NCI-H1105 (cell line): ENCODE results near the gene DNAH8.

Source experiments
- DNase-seq: peaks from one replicate; lab custom pipeline; 2025; lab: John Stamatoyannopoulos, UW

DNAH8 gene, protein sequence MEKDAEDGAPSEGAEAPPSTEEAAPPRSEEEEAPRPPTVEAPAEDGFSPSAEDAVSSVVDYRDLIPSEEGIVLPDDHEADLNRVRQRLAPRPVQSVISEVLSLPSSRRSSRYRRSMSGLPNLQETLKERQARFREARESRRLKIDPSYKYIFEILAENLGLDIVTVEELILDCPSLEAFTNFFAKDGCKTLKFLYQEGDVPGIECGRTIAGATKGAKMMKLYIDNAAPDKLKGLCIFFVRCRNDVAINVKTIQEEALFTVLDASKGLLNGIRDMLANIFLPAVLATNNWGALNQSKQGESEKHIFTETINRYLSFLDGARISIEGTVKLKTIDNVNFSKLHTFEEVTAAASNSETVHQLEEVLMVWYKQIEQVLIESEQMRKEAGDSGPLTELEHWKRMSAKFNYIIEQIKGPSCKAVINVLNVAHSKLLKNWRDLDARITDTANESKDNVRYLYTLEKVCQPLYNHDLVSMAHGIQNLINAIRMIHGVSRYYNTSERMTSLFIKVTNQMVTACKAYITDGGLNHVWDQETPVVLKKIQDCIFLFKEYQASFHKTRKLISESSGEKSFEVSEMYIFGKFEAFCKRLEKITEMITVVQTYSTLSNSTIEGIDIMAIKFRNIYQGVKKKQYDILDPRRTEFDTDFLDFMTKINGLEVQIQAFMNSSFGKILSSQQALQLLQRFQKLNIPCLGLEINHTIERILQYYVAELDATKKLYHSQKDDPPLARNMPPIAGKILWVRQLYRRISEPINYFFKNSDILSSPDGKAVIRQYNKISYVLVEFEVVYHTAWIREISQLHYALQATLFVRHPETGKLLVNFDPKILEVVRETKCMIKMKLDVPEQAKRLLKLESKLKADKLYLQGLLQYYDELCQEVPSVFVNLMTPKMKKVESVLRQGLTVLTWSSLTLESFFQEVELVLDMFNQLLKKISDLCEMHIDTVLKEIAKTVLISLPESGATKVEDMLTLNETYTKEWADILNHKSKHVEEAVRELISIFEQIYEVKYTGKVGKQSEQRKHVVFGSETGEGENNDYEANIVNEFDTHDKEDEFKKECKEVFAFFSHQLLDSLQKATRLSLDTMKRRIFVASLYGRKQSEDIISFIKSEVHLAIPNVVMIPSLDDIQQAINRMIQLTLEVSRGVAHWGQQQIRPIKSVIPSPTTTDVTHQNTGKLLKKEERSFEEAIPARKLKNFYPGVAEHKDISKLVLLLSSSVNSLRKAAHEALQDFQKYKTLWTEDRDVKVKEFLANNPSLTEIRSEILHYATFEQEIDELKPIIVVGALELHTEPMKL (N-terminal part only)

DNA sequence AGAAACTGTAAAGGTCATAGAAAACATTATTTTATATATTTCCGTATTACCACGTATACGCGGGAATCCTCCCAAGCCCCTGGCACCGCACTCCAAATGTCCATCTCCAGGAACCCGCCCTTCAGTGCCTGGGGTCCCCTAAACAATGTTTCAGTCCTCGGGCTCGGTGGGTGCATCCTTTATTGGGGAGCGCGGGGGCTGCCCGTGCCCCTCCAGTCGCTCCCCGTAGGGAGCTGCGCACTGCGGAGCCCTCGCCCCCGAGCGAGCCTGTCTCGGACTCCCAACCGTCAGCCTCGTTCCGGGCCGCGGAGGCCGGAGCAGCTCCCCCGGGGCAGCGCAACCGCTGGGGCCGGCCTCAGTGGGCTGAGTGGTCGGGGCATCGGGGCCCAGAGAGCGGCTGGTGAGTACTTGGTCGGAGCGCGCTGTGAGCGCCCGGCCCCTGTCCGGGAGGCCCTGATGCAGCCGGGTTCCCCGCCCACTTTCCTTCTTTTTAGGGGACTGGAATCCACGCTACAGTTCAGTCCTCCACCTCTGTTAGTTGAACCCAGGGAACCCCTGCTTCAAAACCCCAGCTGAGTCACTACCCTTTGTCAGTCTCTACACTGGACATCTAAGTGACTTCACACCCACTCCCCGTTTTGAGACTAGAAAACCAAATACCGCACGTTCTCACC lies at the start of gene DNAH8:
TSS of gene DNAH8 (plus strand) at position 296 of the 674 bp plus-strand sequence. CDS start 7,499 bp downstream, outside the sequence.
- DNase-seq, result no peak

DNA sequence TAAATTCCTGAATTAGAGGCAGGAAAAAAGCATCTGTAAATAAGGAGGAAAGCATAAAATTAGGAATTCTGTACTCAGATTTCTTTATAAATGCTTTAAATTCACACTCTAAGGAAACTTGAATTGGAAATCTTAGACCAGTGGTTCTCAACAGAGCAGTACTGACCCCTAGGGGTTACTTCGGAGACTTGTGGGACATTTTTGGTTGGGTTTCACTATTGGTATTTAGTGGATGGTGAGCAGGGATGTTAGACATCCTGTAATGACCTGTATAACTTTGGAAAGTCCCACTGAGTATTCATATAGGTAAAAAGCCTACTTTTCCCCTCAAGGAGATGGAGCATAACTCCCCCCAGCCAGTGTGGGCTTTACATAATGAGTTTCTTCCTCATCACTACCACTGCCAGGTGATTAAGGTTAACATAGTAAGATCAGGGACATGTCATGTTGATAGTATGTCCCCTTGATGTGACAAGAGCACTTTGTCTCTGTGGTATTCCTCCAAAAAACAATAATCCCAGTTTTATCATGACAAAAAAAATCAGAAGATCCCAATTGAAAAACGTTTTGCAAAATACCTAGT lies 43.1 kb upstream of the DNAH8 start:
- peak; percentile 9 for DNase-seq

DNA sequence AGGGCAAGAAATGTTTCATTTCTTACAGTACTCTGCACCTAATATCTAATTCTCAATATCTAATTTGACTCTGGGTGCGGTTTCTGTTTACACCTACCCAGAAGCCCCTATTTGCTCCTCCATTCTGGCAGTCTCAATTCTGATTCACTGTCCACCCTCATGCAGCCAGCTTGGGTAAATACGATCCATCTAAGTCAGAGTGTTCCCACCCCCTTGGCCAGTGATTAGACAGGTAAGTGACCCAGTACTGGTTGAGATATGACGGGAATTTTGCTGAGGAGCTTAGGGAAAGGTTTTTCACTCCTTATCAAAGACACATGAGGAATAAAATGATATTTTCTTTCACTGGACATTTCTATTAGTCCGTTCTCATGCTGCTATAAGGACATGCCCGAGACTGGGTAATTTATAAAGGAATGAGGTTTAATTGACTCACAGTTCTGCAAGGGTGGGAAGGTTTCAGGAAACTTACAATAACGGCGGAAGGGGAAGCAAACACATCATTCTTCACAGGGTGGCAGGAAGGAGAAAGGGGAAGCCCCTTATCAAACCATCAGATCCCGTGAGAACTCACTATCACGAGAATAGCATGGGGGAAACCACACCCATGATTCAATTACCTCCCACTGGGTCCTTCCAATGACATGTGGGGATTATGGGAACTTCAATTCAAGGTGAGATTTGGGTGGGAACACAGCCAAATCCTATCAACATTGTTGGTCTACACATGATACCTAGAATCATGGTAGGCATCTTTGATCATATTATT lies 41.5 kb upstream of the DNAH8 start:
- no peak for DNase-seq

DNA sequence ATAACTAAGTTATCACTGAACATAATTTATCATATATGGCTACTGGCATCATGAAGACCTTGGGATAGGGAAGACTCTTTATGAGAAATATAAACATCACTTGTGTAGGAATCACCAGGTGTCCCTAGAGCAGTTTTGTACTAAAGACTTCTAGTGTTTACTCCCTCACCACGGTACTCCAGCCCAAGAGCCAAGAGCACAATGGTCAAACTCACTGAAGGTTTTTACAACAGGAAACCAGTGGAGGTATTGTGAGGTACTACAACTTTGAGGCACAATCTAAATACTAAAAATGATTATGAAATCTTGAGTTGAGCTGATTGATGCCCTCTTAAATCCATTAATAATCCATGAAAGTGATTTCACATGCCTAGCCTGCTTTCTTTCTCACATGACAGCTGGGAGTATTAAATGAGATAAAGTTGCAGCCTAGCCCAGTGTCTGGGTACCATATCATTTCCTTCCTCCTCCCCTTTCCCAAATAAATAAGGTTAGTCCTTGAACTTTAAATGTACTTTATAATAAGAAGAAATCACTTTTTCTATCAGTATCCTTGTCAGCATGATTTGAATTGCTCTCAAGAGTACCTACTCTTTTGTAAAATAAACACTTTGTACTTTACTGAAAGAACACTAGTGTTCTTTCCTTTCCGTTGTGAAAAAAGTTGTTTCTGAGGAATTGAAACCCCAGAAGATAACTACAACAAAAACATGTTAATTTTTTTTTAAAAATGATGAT lies 38.7 kb upstream of the DNAH8 start:
- DNase-seq, result no peak

DNA sequence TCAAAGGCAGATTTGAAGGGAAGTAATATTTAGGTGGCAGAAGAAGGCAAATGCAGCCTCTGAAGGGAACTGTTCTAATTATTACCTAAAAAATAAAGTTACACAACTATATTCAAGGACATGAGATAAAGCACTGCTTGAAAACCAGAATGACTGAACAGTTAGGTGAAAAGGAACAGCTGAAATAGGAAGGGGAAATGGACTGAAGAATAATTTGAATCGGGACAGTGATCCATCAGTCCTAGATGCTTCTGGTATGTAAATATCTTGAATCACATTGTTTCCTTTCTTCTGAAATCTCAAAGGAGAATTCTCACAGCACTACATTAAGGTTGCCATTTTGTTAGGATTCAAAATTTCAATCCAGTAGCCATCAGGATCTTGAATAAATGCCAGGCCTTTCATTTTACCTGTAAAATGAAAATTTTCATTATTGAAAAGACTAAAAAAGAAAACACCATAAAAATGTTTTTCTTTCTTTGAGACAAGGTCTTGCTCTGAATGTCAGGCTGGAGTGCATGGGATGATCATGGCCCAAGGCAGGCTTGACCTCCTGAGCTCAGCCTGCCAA lies 38.1 kb upstream of the DNAH8 start:
- no peak for DNase-seq

DNA sequence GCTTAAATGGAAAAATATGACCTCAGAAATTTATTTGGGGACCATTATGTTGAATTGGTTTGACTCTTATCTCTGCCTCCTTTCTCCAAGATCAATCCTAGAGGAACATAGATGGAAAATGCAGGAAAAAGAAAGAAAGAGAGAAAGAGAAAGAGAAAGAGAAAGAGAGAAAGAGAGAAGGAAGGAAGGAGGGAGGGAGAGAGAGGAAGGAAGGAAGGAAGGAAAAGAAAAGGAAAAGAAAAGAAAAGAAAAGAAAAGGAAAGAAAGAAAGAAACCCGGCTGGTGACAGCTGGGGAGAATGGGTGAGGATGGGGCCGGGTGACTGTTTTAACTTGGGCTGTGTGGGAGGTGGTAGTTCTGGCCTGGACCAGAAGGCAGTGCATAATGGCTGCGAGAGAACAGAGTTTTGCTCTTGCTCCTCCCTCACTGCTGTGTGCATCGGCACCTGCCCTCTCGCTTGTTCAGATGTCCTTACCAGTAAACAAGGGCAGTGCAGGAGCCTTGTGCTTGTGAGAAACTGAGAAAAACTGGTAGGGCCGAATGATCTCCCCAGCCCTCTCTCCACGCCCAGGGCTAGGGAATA lies 36.8 kb upstream of the DNAH8 start:
- no peak for DNase-seq

DNA sequence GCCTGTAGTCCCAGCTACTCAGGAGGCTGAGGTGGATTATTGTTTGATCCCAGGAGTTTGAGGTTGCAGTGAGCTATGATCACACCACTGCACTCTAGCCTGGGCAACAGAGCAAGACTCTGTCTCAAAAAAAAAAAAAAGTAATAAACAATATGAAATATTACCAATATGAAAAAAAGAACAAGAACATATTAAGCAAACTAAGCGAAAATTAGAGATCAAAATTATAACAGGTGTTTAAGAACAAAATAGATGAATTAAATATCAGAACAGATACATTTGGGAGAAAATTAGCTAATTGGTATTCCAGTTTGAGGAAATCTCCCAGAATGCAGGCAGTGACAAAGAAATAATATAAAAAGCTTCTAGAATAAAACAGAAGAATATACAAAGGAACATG lies 35.4 kb upstream of the DNAH8 start:
- DNase-seq, result no peak

DNA sequence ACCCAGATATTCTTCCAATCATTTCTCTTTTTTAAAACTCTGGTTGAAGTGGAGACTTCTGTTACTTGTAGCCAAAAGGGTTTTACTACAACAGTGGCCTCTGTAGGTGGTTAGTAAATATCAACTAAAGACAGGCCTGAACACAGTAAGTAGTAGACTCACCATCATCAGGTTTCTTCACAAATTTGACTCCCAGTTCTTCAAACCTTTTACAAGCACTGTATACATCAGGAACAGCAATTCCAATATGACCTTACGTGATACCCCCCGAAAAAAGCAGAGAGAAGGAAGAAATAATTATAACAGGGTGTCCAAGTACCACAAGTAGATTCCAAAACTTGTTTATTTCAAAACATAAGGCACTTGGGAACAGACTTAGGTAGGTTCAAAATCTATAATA lies 33.3 kb upstream of the DNAH8 start:
- no peak for DNase-seq

DNA sequence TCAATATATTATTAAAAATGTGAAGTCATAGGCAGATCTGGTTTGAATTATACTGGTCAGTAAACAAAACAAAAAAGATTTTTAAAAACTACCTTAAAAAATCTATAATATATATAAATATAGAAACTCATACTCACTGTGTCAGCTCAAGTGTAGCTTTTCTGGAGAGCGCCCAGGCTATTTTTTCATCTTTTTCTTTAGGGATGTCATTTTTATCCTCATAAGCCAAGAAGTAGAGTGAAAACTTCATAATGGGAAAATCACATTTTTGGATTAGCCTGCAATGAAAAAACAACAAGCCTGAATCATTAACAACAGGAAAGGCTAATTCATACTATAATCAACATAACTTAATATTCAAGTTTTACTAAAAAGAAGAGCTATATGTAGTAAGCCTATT lies 30.9 kb upstream of the DNAH8 start:
- DNase-seq, result no peak

DNA sequence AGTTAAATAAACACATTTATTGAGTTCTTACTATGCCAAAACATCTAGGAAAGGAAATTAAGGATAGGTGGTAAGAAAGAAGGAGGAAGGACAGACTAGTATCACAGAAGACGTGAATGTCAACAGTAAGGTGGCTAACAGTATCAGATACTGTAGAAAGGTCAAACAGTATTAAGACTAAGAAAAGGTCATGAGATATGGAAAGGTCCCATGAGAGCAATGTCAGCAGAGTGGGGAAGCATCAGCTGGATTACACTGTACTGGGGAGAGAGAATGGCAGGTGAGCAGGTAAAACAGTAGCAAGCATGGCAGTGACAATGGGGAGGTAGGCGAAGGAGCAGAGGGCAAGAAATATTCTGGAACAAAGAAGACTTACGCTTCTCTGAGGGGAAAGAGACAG lies 30.2 kb upstream of the DNAH8 start:
- no peak for DNase-seq

DNA sequence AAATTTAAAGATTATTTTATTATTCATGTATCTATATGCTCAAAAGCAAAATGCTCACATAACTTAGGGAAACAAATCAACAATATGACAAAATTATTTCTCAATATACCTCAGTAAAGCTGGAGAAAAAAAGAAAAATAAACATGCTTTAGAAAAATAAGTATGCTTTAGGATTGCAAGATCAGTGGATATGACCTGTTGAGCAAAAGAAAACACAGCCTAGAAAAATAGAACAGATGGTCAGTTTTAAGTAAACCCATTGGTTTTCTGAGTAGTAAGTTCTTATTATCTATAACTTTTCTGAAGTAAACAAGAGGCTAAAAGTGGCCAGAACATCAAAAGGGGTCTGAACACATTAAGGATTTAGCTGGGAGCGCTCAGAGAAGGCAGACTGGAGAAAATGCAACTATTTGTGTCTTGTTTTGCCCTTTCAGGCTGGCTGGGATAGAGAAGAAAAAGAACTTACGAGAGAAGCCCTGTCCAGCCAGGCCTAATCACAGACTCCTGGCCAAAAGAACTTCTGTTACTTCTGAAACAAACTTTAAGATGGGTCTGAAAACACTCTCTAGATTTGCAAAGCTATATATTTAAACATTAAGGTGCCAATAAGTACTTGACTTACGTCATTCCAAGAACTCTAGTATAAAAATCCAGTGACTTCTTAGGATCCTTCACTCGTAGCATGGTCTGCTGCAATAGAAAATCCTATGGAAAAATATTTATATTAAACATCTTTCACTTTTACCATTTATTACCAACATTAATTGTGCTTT lies 28.7 kb upstream of the DNAH8 start:
- DNase-seq, result no peak

DNA sequence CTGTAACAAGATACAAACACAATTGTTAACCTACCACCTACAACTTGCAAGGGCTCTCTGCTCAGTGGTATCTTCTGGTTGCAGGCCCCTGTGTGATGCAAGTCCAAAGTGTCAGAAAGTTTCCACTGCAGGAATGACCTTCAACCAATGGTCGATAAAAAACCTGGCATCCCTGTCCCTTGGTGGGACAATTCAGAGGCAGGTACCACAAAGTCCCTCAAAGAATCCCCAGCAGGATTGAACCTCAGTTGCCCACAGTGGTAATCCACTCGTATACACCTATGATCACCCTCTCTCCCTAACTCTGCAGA lies 28.1 kb upstream of the DNAH8 start:
- no peak for DNase-seq

DNA sequence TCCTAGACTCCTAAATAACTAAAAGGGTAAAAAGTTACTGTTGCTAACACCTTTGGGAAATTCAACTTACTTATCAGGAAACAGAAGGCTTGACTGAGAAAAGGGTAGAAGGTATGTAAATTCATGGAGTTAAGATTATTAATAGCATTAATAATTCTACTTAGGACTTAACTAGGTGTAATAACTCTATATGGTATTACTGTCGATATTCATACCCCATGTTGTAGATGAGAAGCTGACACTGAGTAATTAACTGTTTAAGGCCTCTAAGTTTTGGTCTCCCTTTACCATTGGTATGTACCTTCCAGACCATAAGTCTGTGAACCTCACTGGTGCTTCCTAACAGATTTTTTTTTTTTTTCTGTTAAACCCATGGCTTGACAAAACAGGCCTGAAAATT lies 27.6 kb upstream of the DNAH8 start:
- DNase-seq, result no peak

DNA sequence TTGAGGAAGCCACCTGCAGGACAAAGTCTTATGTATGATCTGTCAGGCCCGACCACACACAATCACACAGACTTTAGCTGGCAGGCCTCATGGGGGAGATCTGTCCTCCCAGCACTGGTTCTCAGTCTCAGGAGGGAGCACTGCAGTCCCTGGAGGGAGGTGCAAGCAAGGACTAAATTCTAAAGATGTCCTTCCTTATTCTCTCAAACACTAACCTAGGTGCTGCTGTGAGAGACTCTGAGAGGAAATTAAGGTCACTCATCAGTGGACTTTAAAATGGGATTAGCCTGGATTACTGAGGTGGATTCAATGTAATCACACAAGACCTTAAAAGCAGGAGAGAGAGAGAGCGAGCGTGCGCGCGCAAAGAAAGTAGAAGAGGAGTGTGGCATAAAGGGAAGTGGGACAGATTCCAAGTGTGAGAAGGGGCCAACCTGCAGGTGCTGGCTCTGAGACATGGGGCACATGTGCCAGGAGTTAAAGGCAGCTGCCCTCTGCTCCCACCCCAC lies 26.5 kb upstream of the DNAH8 start:
- DNase-seq, result no peak

DNA sequence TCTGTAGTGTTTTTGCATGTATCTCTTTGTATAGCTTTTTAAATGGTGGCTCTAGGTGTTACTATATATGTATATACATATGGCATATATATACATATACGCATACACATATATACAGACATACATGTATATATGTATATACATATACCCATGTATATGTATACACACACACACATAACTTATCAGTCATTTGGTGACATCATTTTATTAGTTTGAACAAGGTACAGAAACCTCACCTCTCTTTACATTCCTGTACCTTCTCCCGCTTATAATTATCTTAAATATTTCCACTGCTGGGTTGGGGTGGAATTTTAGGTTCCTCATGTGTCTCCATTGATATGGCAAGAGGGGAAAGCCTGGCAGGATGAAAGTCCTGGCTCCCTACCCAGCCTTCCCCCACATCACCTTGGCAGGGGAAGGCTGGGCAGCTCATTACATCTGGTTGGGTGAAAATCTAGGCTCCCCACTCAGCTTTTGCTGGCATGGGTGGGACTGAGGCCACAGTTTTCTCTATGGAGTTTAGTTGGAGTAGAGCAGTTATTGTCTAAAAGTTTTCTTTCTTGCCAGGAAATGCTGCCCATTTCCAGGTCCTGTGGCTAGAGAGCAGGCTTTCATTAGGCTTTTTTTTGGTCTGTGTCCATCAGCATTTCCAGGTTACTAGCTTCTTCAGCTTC lies 19.7 kb upstream of the DNAH8 start:
- no peak for DNase-seq

DNA sequence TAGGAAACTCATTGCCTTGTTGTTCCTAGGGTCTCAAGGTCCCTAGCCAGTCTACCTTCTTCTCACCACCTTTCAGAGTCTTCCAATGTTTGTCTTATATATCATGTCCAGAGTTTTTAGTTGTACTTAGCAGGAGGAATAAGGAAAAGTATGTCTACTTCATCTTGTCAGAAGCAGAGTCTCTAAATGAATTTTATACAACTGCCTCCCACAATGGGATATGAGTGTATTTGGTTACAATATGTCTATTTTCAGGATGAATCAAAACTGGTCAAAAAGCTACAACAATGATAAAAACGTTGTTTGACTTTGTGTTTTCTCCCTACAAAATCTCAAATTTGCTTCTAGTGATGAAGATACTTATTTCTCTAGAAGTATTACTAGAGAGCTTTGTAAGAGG lies 19.2 kb upstream of the DNAH8 start:
- DNase-seq, result no peak

DNA sequence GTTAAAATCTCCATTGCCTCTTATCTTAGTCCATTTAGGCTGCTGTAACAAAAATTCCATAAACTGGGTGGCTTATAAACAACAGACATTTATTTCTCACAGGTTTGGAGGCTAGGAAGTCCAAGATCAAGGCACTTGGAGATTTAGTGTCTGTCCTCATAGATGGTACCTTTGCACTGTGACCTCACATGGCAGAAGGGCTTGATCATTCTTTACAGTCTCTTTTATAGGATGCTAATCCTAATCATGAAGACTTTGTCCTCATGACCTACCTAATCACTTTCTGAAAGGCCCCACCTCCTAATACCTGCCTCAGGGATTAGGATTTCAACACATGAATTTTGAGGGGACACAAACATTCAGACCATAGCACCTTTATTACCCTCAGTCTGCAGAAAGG lies 18.8 kb upstream of the DNAH8 start:
- DNase-seq, result no peak

DNA sequence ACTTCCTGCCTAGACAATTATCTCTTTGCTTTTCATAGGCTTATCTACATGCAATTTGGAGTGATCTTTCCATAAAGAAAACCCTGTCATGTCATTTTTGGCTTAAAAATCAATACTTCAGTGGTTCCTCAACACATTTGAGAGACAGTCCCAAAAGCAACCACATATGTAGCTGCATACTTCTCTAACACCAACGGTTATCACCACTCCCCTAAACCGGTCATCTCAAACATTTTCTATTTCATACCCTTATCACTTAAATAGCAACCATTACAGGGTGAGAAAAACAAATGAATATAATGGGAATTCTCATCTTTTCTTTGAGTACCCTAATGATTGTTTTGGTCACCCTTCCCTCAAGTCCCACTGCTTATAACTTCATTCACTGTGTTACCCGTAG lies 17.3 kb upstream of the DNAH8 start:
- DNase-seq, result no peak
